EH (cell line): ENCODE results near the gene ZNF460.
A peak's percentile ranks its signal among the peaks of the same experiment; 100 is the strongest.

ENCODE experiments used
- DNase-seq: peaks from one replicate; pipeline ENCODE4 v3.0.0-alpha.2; 2015; ENCODE audit warnings: low read depth

ZNF460 gene

GRCh38 chr19:57280962-57281400, 696 bp downstream of the ZNF460 start:
- DNase-seq: peak; percentile 32

GRCh38 chr19:57282011-57282643, 1.8 kb downstream of the ZNF460 start:
- DNase-seq: no peak

GRCh38 chr19:57288373-57288772, 8.1 kb downstream of the ZNF460 start:
- no peak for DNase-seq

- DNase-seq: no peak
Measured at GRCh38 chr19:57290970-57291369, 10.7 kb downstream of the ZNF460 start.

- DNase-seq: no peak
Measured at GRCh38 chr19:57292547-57292946, 12.3 kb downstream of the ZNF460 start.

GRCh38 chr19:57293719-57294118, 13.4 kb downstream of the ZNF460 start:
- DNase-seq: no peak

GRCh38 chr19:57302020-57302465, 21.8 kb downstream of the ZNF460 start:
- peak; percentile 95 for DNase-seq

GRCh38 chr19:57302727-57303401, 22.6 kb downstream of the ZNF460 start:
- peak; percentile 22 for DNase-seq

GRCh38 chr19:57305056-57305455, 24.8 kb downstream of the ZNF460 start:
- DNase-seq: no peak

- no peak for DNase-seq
Measured at GRCh38 chr19:57308514-57308913, 28.2 kb downstream of the ZNF460 start.

- no peak for DNase-seq
Measured at GRCh38 chr19:57310792-57311191, 30.5 kb downstream of the ZNF460 start.

- no peak for DNase-seq
Measured at GRCh38 chr19:57314146-57314545, 33.9 kb downstream of the ZNF460 start.

GRCh38 chr19:57317503-57317902, 37.2 kb downstream of the ZNF460 start:
- no peak for DNase-seq

GRCh38 chr19:57319869-57320179, 39.5 kb downstream of the ZNF460 start:
- DNase-seq: no peak

- DNase-seq: peak; percentile 96
Measured at GRCh38 chr19:57320180-57321084, 40.1 kb downstream of the ZNF460 start, which contains the start of gene ZNF543. TSS of gene ZNF543 (plus strand) at chr19:57320472. CDS start at chr19:57320854, 382 bp downstream.

GRCh38 chr19:57321116-57321515, 40.8 kb downstream of the ZNF460 start:
- no peak for DNase-seq

GRCh38 chr19:57321751-57322150, 41.5 kb downstream of the ZNF460 start:
- no peak for DNase-seq

- no peak for DNase-seq
Measured at GRCh38 chr19:57324992-57325391, 44.7 kb downstream of the ZNF460 start.

- no peak for DNase-seq
Measured at GRCh38 chr19:57327993-57328392, 47.7 kb downstream of the ZNF460 start.

GRCh38 chr19:57334191-57334590, 53.9 kb downstream of the ZNF460 start:
- DNase-seq: no peak

GRCh38 chr19:57338877-57339276, 58.6 kb downstream of the ZNF460 start:
- peak; percentile 83 for DNase-seq

GRCh38 chr19:57342582-57342981, 62.3 kb downstream of the ZNF460 start:
- no peak for DNase-seq
